ENCODE data around the gene FPGS. TPM values are rescaled to one million over a fixed set of nuclear protein-coding genes. Genes with fewer than 3 reads are reported as not detected.

Gene FPGS
- total RNA-seq, 2 experiments from 2014 or later = 132 to 147 TPM

DNA sequence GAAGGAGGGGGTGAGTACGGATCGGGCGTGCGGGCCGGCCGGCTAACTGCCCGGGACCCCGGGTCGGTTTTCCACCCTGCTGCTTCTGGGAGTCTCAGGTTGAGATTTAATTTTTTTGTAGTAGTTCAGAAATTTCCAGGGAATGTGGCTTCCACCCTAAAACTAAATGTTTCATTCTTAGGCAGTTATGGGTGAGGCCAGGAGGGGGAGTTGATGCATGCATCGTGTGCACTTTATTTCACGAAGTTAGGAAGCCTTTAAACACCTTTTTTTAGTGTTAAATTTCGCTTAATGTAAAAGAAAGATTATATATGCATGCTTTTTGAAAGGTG is 15.9 kb upstream of the FPGS start:
- no TSS peak for BruUV-seq (replicated peaks)
- Histone ChIP-seq H4K20me1 (ENCODE audit: insufficient read depth, low read length) (peaks cover 32% of the 10 kb centered on the region), H2AFZ (ENCODE audit: low read length) (no peak overlapping the region), H3K36me3 (ENCODE audit: insufficient read depth, low read length) (peaks cover 58% of the 10 kb centered on the region), H3K4me2 (ENCODE audit: low read length) (peak overlapping the region; percentile 86), H3K27ac (ENCODE audit: low read depth, low read length, poor library complexity, severe bottlenecking) (peak overlapping the region; percentile 89), H3K4me3 (ENCODE audit: low read depth, low read length, poor library complexity, severe bottlenecking) (peak overlapping the region; percentile 88), H3K79me2 (ENCODE audit: insufficient read depth, low read depth, low read length) (peaks cover 46% of the 10 kb centered on the region), H3K4me1 (ENCODE audit: insufficient read depth, low read length, poor library complexity, severe bottlenecking) (peaks cover 42% of the 10 kb centered on the region), H3K9me3 (ENCODE audit: low read length) (no peaks in the 10 kb centered on the region), H3K9me2 (ENCODE audit: insufficient read depth, low read length) (no peaks in the 10 kb centered on the region)
- intact Hi-C loops (cut with micrococcal nuclease; ENCODE audit: unreplicated experiment) = loop anchor here (1.0 to 2.0 kb wide), 4 partner anchors 8 to 130 kb away; partner anchors contain the start of genes FPGS, SH2D3C and ST6GALNAC4
- no peak for TF ChIP-seq EZH2phosphoT487 (IDR thresholded peaks at IDR 0.05; ENCODE audit: borderline replicate concordance, low read depth, low read length)
- TF ChIP-seq, protein P1, sequence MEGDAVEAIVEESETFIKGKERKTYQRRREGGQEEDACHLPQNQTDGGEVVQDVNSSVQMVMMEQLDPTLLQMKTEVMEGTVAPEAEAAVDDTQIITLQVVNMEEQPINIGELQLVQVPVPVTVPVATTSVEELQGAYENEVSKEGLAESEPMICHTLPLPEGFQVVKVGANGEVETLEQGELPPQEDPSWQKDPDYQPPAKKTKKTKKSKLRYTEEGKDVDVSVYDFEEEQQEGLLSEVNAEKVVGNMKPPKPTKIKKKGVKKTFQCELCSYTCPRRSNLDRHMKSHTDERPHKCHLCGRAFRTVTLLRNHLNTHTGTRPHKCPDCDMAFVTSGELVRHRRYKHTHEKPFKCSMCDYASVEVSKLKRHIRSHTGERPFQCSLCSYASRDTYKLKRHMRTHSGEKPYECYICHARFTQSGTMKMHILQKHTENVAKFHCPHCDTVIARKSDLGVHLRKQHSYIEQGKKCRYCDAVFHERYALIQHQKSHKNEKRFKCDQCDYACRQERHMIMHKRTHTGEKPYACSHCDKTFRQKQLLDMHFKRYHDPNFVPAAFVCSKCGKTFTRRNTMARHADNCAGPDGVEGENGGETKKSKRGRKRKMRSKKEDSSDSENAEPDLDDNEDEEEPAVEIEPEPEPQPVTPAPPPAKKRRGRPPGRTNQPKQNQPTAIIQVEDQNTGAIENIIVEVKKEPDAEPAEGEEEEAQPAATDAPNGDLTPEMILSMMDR (conservative IDR thresholded peaks at IDR 0.05; ENCODE audit: low read length) = peak; percentile 85
- ChIA-PET POLR2A (interaction anchor here (0.8 to 0.9 kb wide), 2 partner anchors 9 to 18 kb away, joined by 3 read pairs; no protein-coding TSS in a partner anchor), CTCF (ENCODE audit: unreplicated experiment) (no interaction called here)
- DNase-seq (ENCODE audit: low spot score) = no peak

DNA sequence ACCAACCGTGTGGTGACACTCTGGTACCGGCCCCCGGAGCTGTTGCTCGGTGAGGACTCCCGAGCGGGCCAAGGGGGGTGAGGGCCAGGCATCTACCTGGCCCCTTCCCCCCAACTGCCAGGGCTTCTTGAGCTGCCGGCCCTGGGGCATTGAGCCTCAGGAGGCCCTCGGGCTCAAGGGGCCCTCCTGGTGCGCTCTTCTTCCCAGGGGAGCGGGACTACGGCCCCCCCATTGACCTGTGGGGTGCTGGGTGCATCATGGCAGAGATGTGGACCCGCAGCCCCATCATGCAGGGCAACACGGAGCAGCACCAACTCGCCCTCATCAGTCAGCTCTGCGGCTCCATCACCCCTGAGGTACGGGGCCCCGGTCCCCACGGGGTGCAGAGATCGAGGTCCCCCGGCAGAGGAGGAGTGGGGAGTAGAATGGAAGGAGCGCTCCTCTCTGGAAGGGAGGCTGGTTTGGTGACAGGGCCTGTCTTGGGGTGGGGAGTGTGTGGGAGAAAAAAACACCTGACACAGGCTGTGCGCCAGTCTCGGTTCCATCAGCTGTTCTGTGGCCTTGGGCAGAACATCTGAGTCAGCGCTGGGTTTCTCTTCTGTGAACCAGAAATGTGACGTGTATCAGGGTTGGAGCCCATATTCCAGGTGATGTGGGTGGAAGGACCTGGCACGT is 14.2 kb upstream of the FPGS start:
- peaks cover 76% of the 10 kb centered on the region for H3K36me3 ChIP-seq (ENCODE audit: insufficient read depth, low read length)
- no peak for DNase-seq (ENCODE audit: low spot score)
- intact Hi-C loops (cut with micrococcal nuclease; ENCODE audit: unreplicated experiment) = no loop called here
- no peak overlapping the region for H3K27ac ChIP-seq (ENCODE audit: low read depth, low read length, poor library complexity, severe bottlenecking)
- ChIA-PET CTCF (ENCODE audit: unreplicated experiment) (no interaction called here), POLR2A (interaction anchor here (0.6 to 1.5 kb wide), 3 partner anchors 8 to 17 kb away, joined by 3 to 4 read pairs (median 3); no protein-coding TSS in a partner anchor)
- H3K9me3 ChIP-seq (ENCODE audit: low read length) = no peaks in the 10 kb centered on the region
- H2AFZ ChIP-seq (ENCODE audit: low read length) = no peak overlapping the region
- peaks cover 36% of the 10 kb centered on the region for H4K20me1 ChIP-seq (ENCODE audit: insufficient read depth, low read length)
- peaks cover 46% of the 10 kb centered on the region for H3K79me2 ChIP-seq (ENCODE audit: insufficient read depth, low read depth, low read length)
- BruUV-seq (replicated peaks) = no TSS peak
- TF ChIP-seq EZH2phosphoT487 (IDR thresholded peaks at IDR 0.05; ENCODE audit: borderline replicate concordance, low read depth, low read length) = no peak
- TF ChIP-seq, protein P1 (conservative IDR thresholded peaks at IDR 0.05; ENCODE audit: low read length) = no peak
- no peak overlapping the region for H3K4me2 ChIP-seq (ENCODE audit: low read length)
- H3K4me3 ChIP-seq (ENCODE audit: low read depth, low read length, poor library complexity, severe bottlenecking) = no peak overlapping the region
- no peaks in the 10 kb centered on the region for H3K9me2 ChIP-seq (ENCODE audit: insufficient read depth, low read length)
- peaks cover 26% of the 10 kb centered on the region for H3K4me1 ChIP-seq (ENCODE audit: insufficient read depth, low read length, poor library complexity, severe bottlenecking)

DNA sequence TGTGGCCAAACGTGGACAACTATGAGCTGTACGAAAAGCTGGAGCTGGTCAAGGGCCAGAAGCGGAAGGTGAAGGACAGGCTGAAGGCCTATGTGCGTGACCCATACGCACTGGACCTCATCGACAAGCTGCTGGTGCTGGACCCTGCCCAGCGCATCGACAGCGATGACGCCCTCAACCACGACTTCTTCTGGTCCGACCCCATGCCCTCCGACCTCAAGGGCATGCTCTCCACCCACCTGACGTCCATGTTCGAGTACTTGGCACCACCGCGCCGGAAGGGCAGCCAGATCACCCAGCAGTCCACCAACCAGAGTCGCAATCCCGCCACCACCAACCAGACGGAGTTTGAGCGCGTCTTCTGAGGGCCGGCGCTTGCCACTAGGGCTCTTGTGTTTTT is 13.5 kb upstream of the FPGS start:
- peaks cover 81% of the 10 kb centered on the region for H3K36me3 ChIP-seq (ENCODE audit: insufficient read depth, low read length)
- no peaks in the 10 kb centered on the region for H3K9me2 ChIP-seq (ENCODE audit: insufficient read depth, low read length)
- TF ChIP-seq, protein P1 (conservative IDR thresholded peaks at IDR 0.05; ENCODE audit: low read length) = no peak
- no peak for TF ChIP-seq EZH2phosphoT487 (IDR thresholded peaks at IDR 0.05; ENCODE audit: borderline replicate concordance, low read depth, low read length)
- peaks cover 46% of the 10 kb centered on the region for H3K79me2 ChIP-seq (ENCODE audit: insufficient read depth, low read depth, low read length)
- ChIA-PET CTCF (ENCODE audit: unreplicated experiment) (no interaction called here), POLR2A (interaction anchor here (1.5 kb wide), 1 partner anchor 16 kb away, joined by 3 read pairs; no protein-coding TSS in a partner anchor)
- H3K4me3 ChIP-seq (ENCODE audit: low read depth, low read length, poor library complexity, severe bottlenecking) = no peak overlapping the region
- no peaks in the 10 kb centered on the region for H3K9me3 ChIP-seq (ENCODE audit: low read length)
- intact Hi-C loops (cut with micrococcal nuclease; ENCODE audit: unreplicated experiment) = no loop called here
- DNase-seq (ENCODE audit: low spot score) = no peak
- H4K20me1 ChIP-seq (ENCODE audit: insufficient read depth, low read length) = peaks cover 36% of the 10 kb centered on the region
- no TSS peak for BruUV-seq (replicated peaks)
- no peak overlapping the region for H2AFZ ChIP-seq (ENCODE audit: low read length)
- H3K4me2 ChIP-seq (ENCODE audit: low read length) = no peak overlapping the region
- H3K4me1 ChIP-seq (ENCODE audit: insufficient read depth, low read length, poor library complexity, severe bottlenecking) = peaks cover 19% of the 10 kb centered on the region
- H3K27ac ChIP-seq (ENCODE audit: low read depth, low read length, poor library complexity, severe bottlenecking) = no peak overlapping the region

All from OCI-LY7 (cell line).